WERI-Rb-1 (cell line): ENCODE measurements around the gene PRELP.
A peak's percentile ranks its signal among the peaks of the same experiment; 100 is the strongest.

Experiments
- DNase-seq: peaks from one replicate; pipeline ENCODE4 v3.0.0-alpha.2; 2020
- H3K27ac ChIP-seq: fragments of 250-450 bp; sonication (Bioruptor Pico); 2 replicates; pipeline ENCODE4 v1.5.1; 2020; ENCODE audit warnings: mild to moderate bottlenecking, moderate library complexity
- H3K27me3 ChIP-seq: fragments of 250-450 bp; sonication (Bioruptor Pico); 2 replicates; pipeline ENCODE4 v1.5.1; 2021; ENCODE audit warnings: mild to moderate bottlenecking, low read depth, moderate library complexity; ENCODE audit not compliant: insufficient read depth, severe bottlenecking
- H3K36me3 ChIP-seq: fragments of 250-450 bp; sonication (Bioruptor Pico); 2 replicates; pipeline ENCODE4 v1.5.1; 2020; ENCODE audit warnings: mild to moderate bottlenecking, moderate library complexity
- H3K4me3 ChIP-seq: 2 replicates; pipeline ENCODE4 v1.5.1; 2011; ENCODE audit warnings: low read depth, mild to moderate bottlenecking, control low read depth, low read length
- H3K9me3 ChIP-seq: fragments of 250-450 bp; sonication (Bioruptor Pico); 2 replicates; pipeline ENCODE4 v1.5.1; 2021; ENCODE audit warnings: mild to moderate bottlenecking, moderate library complexity; ENCODE audit not compliant: severe bottlenecking
- TF ChIP-seq, protein P1 (sequence below): IDR thresholded peaks from 2 replicates; pipeline ENCODE4 v1.5.1; 2011; ENCODE audit warnings: low read depth, mild to moderate bottlenecking, control low read depth, inconsistent platforms, low read length

PRELP gene

GRCh38 chr1:203480084-203480483, 4.5 kb downstream of the PRELP start:
- H3K4me3 ChIP-seq = no peak overlapping the region
- H3K36me3 ChIP-seq = no peaks in the 10 kb centered on the region
- no peak for DNase-seq
- TF ChIP-seq, protein P1, sequence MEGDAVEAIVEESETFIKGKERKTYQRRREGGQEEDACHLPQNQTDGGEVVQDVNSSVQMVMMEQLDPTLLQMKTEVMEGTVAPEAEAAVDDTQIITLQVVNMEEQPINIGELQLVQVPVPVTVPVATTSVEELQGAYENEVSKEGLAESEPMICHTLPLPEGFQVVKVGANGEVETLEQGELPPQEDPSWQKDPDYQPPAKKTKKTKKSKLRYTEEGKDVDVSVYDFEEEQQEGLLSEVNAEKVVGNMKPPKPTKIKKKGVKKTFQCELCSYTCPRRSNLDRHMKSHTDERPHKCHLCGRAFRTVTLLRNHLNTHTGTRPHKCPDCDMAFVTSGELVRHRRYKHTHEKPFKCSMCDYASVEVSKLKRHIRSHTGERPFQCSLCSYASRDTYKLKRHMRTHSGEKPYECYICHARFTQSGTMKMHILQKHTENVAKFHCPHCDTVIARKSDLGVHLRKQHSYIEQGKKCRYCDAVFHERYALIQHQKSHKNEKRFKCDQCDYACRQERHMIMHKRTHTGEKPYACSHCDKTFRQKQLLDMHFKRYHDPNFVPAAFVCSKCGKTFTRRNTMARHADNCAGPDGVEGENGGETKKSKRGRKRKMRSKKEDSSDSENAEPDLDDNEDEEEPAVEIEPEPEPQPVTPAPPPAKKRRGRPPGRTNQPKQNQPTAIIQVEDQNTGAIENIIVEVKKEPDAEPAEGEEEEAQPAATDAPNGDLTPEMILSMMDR = no peak
- no peak overlapping the region for H3K27ac ChIP-seq
- H3K9me3 ChIP-seq = peaks cover 2% of the 10 kb centered on the region
- no peaks in the 10 kb centered on the region for H3K27me3 ChIP-seq

DNA sequence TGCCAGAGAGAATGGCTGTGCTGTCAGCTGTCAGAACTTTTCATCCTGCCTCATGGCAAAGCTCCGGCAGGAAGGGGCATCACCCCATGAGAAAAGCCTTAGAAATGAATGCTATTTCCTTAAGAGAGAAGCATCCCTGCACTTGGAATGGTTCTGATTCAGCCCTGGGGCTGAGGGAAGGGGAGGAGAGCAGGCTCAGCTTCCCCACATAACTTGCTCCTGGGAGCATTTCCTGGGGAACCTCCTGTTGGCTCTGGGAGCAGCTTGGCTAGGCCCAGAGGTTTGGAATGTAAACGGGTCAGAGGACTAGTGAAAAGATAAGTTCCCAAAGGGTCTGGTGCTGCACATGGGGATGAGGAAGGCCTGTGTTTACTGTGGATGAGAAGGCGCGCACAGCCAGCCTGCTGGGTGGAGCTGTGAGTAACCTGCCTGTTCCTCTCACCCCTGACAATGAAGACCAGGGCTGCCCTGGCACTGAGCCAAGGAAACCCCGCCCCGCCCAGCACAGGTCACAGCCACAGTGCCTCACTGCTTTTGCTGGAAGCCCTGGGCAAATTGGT, 5.0 kb downstream of the PRELP start:
- TF ChIP-seq, protein P1 = no peak
- H3K36me3 ChIP-seq = no peaks in the 10 kb centered on the region
- no peak overlapping the region for H3K27ac ChIP-seq
- DNase-seq = peak; percentile 54
- H3K9me3 ChIP-seq = peaks cover 2% of the 10 kb centered on the region
- no peak overlapping the region for H3K4me3 ChIP-seq
- H3K27me3 ChIP-seq = no peaks in the 10 kb centered on the region

- Histone ChIP-seq H3K4me3 (no peak overlapping the region), H3K36me3 (no peaks in the 10 kb centered on the region), H3K27ac (no peak overlapping the region), H3K27me3 (no peaks in the 10 kb centered on the region), H3K9me3 (peaks cover 2% of the 10 kb centered on the region)
- TF ChIP-seq, protein P1 = no peak
- no peak for DNase-seq
These were observed 5.6 kb downstream of the PRELP start for GRCh38 chr1:203481196-203481595.

DNA sequence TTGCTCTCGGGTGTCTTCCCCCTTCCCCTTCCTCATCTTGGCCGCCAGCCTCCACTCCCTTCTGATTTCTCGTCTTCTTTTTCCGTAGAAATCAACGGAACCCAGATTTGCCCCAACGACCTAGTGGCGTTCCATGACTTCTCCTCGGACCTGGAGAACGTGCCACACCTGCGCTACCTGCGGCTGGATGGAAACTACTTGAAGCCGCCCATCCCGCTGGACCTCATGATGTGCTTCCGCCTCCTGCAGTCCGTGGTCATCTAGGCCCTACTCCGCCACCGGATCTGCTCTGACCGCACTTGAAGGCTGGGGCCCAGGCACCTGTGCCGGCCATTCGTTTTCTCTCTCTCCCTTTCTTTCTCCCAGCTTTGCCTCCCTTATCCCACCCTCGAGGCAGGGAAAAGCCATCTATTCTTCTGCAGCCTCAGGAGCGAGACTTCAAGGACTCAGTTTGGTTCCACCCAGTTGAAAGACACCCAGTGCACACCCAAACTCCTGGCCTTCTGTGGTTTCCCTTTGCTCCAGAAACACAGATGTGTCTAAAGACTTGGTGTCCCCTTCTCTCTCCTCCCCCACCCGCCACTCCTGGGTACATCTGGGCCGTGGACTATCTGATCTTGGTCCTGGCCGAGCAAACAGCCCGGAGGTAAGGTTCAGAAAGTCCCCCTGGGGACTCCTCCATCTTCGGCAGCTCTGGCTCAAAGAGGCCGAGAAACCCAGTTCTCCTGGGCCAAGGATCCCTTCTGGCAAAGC, 11.2 kb downstream of the PRELP start:
- TF ChIP-seq, protein P1 = no peak
- peak overlapping the region; percentile 87 for H3K27ac ChIP-seq
- H3K36me3 ChIP-seq = no peaks in the 10 kb centered on the region
- no peak for DNase-seq
- H3K4me3 ChIP-seq = peak overlapping the region; percentile 54
- H3K27me3 ChIP-seq = no peaks in the 10 kb centered on the region
- H3K9me3 ChIP-seq = peaks cover 2% of the 10 kb centered on the region

GRCh38 chr1:203488539-203488938, 12.9 kb downstream of the PRELP start:
- TF ChIP-seq, protein P1 = no peak
- Histone ChIP-seq H3K9me3 (no peaks in the 10 kb centered on the region), H3K27me3 (no peaks in the 10 kb centered on the region), H3K4me3 (no peak overlapping the region), H3K27ac (no peak overlapping the region; the same call in 1 of the 2 replicates), H3K36me3 (no peaks in the 10 kb centered on the region)
- no peak for DNase-seq
